Iris pigment epithelial cell (primary cell): ENCODE data around the gene DICER1.

Source experiments
- DNase-seq: peaks from one replicate; pipeline ENCODE4 v3.0.0-alpha.2; 2011; ENCODE audit warnings: low read depth

Gene DICER1

DNA sequence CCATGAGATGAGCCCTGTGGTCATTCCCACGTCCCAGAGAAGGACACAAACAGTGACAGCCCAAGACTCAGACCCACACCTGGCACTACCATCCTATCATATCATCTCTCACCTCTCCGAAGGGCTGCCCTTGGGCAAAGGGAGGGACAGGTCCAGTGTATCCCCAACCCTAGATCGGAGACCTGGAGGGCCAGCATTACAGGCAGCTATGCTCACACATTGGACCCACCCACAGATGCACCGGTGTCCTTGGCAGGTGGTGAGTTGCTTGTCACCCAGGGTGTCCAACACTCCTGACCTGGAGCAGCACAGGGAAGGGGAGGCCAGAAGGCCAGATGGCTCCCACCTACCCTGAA lies 117.4 kb downstream of the DICER1 start:
- DNase-seq, result no peak

DNA sequence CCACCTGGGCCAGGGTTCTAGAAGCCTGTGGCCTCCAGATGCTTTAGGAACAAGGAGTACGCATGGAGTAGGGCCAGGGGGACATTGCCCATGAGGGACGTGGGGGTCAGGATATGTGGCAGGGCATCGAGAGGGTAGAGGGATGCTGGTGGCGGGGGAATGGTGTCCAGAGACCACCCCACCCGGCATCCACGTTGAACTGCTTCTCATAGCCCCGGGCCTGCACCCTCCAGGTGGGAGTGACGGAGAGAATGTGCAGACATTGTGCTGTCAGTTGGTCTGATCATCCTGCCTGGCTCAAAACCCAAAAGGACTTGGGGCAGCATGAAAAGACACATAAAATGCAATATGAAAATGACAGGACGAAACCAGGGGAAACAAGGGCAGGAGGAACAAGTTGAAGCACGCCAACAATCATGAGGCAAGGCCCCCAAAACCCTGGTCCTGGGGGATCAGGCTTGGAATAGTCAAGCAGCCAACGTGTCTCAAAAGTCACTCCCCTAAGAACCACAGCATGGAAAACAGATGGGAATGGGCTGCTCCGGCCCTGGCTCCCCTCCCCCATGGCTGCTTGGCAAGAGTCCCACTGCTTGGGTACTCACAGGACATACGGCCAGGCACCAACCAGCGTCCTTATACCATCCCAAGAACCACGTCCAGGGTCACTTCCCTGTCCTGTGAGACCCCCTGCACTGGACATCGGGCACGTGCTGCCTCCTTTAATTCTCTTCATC lies 117.9 kb downstream of the DICER1 start:
- DNase-seq, result no peak

DNA sequence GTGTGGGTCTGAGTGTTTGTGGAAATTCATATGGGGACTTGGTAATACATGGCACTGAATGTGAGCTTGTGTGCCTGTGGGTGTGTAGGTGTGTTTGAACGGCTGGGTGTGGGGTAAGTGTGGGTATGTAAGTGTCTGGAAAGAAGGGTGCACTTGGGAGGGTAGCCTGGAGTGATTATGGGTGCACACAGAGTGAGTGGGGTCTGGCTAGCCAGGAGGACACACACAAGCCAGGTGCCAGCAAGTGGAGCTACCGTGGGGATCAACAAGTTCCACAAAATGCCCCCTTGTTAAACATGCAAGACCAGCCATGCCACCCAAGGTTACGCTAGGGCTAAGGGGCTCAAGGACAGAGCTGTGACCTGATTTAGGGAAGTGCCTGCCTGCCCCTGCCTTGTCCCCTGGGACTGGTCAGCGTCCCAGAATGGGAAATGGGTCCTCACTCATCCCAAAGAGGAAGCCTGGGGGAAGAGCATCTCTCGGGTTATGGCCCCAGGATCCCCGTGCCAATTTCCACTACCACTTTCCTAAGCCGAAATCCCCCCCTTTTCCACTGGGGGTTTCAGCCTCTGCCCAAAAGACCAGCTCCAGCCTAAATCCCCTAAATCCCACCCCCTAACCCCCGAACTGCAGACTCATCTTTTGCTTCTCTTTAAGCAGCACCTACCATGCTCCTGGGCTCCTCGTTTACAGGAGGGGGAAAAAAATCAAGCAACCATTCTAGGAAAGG lies 118.6 kb downstream of the DICER1 start:
- no peak for DNase-seq

DNA sequence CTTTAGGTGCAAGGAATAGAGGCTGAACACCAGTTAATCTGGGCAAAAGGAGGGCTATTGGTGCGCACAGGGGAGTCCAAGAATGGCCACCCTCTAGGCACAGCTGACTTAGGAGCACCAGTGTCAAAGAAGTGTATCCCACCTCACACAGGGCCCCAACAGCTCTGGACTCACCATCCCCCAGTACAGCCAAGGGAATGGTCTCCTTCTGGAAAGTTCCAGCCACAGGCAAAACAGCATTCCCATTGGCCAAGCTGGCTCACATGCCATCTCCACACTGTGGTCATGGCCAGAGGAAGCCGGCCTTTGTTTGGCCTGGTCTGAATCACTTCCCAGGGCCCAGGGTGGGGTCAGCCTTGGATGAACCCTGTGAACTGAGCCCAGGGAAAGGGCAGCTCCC lies 120.1 kb downstream of the DICER1 start:
- DNase-seq, result no peak
